IPS-18c (cell line): ENCODE data around the gene TRIM44.

Experiments used
- H3K4me3 ChIP-seq: 2 replicates; pipeline ENCODE4 v1.7.0; 2013; ENCODE audit warnings: low read depth, mild to moderate bottlenecking, low read length, moderate library complexity; ENCODE audit not compliant: insufficient read depth
- H3K9me3 ChIP-seq: one replicate; pipeline ENCODE4 v1.6.1; 2013; ENCODE audit warnings: mild to moderate bottlenecking, low read length, moderate library complexity; ENCODE audit not compliant: control insufficient read depth, insufficient read depth

TRIM44 gene

GRCh38 chr11:35862666-35863065 lies 200.1 kb downstream of the TRIM44 start:
- Histone ChIP-seq H3K4me3 (no peak overlapping the region), H3K9me3 (no peaks in the 10 kb centered on the region)

GRCh38 chr11:35864131-35864530 lies 201.6 kb downstream of the TRIM44 start:
- no peak overlapping the region for H3K4me3 ChIP-seq
- no peaks in the 10 kb centered on the region for H3K9me3 ChIP-seq

GRCh38 chr11:35866601-35867000 lies 204.0 kb downstream of the TRIM44 start:
- H3K4me3 ChIP-seq, result no peak overlapping the region
- no peaks in the 10 kb centered on the region for H3K9me3 ChIP-seq
